ENCODE data around the gene CDH23.

Gene CDH23

DNA sequence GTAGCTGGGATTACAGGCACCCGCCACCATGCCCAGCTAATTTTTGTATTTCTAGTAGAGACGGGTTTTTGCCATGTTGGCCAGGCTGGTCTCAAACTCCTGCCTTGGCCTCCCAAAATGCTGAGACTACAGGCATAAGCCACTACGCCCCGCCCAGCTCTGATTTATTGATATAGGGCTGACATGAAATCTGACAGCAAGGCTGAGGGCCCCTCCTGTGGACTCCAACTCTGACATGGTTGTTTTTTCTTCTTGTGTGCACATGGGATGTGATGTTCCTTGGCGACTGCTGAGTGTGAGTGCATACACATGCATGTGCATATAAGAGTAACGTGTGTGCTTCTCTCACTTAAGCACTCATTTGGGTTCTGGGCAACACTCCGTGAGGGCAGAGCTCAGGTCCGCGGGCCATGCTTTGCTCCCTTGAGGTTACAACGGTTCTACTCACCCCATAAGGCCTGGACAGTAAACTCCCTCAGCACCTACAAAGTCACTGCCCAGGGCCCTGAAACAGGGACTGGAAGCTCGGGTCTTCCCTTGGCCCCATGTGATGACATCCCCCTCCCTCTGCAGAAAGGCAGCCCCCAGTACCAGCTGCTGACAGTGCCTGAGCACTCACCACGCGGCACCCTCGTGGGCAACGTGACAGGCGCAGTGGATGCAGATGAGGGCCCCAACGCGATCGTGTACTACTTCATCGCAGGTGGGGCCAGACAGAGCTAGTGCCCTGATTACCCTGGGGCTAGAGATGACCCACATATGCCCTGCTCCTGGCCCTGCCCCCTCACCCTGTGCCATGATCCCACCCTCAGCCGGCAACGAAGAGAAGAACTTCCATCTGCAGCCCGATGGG is 410.2 kb downstream of the CDH23 start:
- no peak for FAIRE-seq

DNA sequence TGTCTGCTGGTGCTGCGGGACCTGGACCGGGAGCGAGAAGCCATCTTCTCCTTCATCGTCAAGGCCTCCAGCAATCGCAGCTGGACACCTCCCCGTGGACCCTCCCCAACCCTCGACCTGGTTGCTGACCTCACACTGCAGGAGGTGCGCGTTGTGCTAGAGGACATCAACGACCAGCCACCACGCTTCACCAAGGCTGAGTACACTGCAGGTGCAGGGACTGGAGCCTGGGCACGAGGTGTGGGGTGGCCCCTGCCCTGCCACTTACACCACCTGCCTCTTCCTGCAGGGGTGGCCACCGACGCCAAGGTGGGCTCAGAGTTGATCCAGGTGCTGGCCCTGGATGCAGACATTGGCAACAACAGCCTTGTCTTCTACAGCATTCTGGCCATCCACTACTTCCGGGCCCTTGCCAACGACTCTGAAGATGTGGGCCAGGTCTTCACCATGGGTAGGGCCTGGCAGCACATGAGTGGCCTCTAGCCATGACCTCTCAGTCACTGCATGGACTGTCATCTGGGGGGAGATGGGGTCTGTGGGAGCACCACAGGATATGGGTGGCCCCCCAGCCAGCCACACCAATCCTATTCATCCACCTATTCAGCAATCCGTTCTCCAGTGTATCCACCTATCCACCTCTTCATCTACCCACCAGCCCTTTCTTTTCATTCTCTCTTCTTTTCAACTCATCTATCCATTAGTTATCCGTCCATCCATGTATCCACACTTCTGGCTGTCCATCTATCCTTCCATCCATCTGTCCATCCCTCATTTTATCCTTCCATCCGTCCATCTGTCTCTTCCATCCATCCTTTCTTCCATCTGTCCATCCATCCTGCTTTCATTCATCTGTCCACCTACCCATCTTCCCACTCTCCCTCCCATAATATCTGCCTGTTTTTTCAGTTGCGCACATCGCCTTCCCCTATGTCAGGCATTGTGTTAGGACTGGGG is 411.1 kb downstream of the CDH23 start:
- FAIRE-seq, result no peak

DNA sequence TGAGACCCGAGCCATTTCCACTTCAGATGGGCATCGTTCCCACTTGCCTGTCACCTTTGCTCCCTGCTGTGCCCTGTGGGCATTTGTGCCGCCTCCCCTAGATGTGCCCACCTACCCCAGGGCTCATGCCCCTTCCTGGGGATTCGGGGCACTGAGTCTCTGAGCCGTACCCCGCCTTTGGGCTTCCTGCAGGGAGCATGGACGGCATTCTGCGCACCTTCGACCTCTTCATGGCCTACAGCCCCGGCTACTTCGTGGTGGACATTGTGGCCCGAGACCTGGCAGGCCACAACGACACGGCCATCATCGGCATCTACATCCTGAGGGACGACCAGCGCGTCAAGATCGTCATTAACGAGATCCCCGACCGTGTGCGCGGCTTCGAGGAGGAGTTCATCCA is 412.9 kb downstream of the CDH23 start:
- no peak for FAIRE-seq

DNA sequence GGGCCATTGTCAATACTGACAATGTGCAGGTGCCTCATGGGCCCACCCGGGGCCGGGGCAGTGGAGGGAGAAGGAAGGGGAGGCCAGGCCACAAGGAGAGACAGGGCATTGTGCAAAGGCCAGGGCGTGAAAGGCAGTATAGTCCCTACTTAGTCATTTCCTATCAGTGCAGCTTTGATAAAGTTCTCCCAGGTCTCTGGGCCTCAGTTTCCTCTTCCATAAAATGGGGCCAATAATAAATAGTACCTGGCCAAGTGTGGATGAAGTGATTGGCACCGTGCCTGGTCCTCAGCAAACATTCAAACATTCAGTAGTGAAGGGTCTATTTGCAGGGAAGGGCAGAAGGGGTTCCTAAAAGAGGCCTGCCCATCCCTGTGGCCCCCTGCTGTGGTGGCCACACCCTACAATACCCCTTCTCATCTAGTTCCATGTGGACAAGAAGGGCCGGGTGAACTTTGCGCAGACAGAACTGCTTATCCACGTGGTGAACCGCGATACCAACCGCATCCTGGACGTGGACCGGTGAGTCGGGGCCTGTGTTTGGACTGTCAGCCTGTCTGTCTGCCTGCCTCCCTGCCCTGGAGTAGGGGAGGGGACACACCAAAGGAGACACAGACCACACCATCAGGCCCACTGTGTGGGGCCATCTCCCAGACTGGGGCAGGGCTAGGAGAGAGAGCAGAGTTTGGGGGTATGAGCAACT is 413.5 kb downstream of the CDH23 start:
- no peak for FAIRE-seq

DNA sequence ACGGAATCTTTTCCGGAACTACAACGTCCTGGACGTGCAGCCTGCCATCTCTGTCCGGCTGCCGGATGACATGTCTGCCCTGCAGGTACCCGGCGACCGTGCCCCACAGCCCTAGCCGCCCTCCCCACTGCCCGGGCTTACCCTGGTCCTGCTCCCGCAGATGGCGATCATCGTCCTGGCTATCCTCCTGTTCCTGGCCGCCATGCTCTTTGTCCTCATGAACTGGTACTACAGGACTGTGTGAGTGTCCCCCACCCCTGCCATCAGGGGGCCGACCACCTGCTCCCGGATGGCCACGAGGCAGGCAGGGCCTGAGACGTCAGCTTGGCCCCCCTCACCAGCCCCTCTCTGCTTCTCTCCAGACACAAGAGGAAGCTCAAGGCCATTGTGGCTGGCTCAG is 414.6 kb downstream of the CDH23 start:
- FAIRE-seq, result no peak

DNA sequence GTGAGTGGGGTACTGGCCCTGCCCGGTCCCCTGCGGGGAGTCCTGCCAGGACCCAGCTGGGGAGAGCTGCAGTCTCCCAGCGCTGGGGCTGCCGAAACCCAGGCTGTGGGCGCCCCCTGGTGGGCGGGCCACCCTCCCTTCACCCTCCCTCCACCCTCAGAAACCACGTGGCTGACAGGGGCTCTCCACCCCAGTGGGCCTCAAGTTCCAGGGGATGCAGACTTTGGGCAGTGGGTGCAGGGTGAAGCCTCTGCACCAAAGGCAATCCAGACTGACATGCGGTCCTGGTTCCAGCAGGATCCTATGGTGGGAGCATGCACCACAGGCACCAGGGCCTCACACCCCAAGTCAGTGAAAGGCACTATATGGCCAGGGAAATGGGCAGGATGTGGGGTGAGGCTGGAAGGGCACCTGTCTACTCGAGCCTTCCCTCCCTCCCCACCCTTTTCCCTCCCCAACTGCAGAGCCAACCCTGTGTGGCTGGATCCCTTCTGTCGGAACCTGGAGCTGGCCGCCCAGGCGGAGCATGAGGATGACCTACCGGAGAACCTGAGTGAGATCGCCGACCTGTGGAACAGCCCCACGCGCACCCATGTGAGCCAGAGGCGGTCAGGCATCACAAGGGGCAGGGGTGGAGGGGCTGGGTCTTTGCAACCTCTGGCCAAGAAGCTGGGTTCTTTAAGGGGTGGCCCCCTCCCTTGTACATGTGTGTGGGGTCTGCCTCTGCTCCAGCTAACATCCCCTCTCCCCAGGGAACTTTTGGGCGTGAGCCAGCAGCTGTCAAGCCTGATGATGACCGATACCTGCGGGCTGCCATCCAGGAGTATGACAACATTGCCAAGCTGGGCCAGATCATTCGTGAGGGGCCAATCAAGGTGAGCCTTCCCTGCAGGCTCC is 415.5 kb downstream of the CDH23 start:
- no peak for FAIRE-seq

DNA sequence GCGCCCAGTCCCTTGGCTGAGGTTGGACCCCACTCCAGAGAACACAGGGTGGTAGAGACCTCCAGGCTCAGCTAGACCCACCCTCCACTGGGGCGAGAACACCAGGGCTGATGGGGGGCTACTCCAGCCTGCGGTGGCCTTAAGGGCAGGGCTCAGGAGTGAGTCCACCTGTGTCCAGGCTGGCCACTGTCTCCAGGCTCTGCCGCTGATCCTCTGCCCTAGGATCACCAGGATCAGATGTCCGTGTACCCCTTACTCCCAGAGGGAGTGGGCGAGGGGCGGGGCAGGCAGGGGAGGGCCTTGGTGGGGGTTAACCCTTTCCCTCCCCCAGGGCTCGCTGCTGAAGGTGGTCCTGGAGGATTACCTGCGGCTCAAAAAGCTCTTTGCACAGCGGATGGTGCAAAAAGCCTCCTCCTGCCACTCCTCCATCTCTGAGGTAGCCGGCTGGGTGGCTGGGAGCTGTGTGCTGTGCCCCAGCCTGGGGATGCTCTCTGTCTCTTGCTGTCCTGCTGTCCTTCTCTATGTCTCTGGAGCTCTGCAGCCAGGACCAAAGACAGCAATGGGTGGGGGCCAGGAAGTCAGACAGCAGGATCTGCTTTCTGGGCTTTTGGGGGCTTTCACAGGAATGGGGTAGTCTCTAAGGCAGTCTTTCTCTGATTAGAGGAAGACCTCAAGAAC is 416.3 kb downstream of the CDH23 start:
- no peak for FAIRE-seq

DNA sequence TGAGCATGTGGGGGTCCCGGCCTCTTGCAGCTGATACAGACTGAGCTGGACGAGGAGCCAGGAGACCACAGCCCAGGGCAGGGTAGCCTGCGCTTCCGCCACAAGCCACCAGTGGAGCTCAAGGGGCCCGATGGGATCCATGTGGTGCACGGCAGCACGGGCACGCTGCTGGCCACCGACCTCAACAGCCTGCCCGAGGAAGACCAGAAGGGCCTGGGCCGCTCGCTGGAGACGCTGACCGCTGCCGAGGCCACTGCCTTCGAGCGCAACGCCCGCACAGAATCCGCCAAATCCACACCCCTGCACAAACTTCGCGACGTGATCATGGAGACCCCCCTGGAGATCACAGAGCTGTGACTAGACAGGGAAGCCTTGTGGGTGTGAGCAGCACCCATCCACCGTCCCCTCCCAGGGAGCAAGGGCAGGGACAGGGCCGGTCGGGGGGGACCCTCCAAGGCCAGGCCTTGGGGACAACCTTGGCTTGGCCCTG is 418.2 kb downstream of the CDH23 start:
- FAIRE-seq, result no peak

DNA sequence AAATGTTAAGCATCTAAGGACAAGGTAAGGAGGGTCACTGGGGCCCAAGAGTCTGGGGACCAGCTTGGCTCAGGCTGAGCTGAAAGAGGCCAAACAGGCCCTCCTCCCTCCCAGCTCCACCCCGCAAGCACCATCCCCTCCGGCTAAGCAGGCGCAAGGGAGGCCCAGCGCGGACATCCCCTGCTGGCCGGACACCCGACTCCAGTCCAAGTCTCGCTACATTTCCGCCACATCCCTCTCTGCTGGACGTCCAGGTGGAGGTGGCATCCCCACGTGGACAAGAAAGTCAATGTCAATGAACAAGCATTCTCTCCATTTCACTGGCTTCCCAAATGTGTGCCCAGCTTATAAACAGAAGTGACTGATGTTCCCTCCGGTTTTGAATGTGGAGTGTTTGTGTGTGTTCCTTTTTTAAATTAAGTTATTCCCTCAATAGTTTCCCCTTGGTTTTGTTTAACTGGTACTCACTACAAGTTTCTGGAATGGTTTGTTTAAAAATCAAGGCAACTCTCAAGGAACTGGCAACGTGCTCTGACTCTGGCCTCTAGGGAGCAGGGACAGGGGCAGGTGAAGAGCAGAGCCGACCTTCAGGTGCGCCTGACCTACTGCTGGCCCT is 418.9 kb downstream of the CDH23 start:
- FAIRE-seq, result no peak

DNA sequence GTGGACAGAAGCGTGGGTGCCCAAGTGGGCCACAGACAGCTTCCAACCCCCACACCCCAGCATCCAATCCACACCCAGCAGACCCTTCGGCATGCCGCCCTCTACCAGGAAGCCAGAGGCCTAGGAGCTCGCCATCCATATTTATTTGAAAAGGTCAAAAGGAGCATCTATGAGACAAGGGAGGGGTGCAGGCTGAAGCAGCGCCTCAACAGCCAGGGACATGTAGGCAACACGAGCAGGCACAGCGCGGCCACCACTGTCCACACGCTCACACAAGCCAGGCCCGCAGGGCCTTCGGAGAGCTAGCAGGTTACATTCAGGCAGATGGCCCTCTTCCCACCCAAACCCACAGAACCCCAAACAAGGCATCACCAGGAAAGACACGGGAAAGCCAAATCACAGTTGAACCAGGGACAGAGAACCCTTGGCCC is 419.7 kb downstream of the CDH23 start:
- no peak for FAIRE-seq

DNA sequence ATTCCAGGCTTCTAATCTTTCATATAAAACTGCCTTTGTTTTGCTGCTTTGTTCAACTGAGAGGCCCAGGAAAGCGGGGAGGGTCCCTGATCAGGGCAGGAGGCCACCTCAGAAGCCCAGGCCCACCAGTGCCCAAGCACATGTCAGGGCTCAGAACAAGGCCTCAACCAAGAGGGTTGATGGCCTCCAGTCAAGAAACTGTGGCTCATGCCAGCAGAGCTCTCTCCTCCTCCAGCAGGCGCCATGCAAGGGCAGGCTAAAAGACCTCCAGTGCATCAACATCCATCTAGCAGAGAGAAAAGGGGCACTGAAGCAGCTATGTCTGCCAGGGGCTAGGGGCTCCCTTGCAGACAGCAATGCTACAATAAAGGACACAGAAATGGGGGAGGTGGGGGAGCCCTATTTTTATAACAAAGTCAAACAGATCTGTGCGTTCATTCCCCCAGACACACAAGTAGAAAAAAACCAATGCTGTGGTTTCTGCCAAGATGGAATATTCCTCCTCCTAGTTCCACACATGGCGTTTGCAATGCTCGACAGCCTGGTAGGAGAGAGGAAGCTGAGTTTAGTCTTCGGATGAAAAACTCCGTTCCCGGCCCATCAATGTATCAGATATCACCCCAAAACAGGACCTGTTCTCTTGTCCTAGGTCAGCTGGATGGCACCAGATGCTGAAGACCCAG is 420.4 kb downstream of the CDH23 start:
- no peak for FAIRE-seq

DNA sequence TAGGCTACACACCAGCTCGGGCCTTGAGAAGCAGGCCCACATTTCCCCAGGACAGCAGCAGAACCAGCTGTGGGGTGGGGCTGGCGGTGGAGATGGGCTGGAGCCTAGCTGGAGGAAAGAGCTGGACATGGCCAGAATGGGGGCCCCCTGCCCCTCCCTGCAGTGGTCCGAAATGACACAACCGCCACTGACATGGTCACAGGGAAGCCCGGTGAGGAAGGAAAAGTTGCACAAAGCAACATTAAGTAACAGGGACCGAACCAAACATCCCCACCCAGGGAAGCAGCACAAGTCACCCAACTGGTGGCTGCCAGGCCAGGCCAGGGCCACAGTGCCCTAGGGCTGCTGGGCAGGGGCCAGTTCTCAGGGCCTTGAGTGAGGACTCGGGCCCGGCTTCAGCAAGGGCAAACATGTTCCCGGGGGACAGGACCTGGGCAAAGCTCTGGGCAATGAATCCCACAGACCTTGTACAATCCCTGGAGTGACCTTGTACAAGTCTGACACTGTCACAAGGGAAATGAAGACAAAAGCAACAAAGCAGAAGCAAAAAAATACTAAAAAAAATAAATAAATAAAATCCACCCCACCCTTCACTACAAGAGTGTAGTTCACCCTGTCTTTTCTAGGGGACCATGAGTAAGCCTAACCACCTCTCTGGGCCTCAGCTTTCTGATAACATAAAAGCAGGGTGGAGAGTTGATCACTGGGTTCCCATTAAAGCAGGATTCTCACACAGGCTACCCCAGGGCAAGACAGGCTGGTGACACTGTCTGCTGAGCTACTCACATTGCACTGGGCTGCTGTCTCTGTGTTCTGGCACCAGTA is 421.3 kb downstream of the CDH23 start:
- FAIRE-seq, result no peak

DNA sequence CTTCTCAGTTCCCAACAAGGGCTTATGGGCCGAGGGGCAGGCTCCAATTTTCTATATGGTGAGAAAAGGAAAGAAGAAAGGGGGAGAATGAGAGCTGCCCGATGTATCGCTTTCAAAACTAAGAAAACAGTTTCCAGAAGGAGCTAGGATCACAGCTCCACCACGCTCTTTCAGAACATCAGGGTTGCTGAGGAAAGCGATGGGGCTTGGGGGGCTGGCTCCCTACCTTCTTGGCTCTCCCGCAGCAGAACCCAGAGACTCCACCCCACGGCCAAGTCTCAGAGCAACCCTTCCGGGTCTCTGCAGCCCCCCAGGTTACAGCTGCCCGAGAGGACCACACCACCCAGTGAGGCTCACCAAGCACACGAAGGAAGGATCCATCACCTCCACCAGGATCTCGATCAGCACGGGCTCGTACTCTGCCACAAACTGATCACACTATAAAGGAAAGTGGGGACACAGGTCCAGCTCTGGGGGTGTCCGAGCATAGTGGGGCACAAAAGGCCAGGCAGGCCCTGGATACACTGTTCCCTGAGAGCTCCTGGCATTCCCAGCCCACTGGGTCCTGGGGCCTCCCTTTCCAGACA is 422.0 kb downstream of the CDH23 start:
- no peak for FAIRE-seq

DNA sequence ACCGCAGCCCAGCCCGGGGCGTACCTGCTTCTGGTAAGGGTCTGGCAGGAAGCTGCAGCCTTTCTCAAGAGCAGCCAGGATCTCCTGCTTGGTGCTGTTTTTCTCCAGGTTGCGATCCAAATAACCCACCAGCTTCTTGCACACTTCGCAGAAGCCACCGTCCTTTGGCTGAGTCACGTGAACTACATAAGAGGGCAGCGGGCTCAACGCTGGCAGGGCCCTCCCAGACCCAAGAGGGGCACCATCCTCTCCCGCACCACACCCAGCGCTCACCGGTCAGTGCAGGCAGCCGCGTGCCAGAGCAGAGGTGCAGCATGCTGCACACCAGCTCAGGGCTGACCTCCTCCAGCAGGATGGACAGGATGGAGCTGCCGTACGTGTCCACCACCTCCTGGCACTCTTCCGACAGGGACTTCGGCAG is 422.7 kb downstream of the CDH23 start:
- FAIRE-seq, result no peak

DNA sequence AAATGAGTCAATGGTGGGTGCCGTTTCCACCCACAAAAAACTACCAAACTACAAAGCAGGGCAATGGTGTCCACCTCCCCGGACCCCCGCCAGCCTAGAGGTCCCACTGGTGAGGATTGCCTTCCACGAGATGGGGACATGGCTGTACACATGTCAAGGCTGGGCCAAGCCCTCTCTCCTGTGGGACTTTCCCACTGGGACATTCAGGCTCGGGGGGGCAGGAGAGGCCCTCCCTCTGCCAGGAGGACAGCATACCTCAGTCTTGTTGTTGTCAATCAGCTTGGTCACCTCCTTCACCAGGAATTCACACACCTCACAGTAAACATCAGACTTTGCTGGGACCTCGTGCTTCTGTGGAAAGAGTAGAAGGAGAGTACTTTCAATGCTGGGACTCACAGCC is 423.3 kb downstream of the CDH23 start:
- no peak for FAIRE-seq

DNA sequence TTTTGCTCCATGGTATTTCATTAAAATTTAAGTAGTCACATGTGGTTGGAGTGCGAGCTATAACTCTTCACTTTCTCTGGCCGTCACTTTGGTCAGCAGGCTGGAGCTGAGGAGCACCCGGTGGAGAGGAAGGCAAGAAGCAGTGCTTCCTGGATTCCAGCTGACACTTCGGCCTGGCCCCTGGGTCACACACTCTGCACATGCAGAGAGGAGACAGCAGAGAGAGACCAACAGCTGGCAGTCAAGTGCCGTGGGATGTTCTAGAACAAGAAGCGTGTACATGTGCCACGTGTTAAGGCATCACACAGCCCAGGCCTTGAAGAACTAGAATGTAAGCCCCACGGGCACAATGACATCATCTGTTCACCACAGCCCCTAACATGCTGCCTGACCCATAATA is 424.2 kb downstream of the CDH23 start:
- FAIRE-seq, result no peak

DNA sequence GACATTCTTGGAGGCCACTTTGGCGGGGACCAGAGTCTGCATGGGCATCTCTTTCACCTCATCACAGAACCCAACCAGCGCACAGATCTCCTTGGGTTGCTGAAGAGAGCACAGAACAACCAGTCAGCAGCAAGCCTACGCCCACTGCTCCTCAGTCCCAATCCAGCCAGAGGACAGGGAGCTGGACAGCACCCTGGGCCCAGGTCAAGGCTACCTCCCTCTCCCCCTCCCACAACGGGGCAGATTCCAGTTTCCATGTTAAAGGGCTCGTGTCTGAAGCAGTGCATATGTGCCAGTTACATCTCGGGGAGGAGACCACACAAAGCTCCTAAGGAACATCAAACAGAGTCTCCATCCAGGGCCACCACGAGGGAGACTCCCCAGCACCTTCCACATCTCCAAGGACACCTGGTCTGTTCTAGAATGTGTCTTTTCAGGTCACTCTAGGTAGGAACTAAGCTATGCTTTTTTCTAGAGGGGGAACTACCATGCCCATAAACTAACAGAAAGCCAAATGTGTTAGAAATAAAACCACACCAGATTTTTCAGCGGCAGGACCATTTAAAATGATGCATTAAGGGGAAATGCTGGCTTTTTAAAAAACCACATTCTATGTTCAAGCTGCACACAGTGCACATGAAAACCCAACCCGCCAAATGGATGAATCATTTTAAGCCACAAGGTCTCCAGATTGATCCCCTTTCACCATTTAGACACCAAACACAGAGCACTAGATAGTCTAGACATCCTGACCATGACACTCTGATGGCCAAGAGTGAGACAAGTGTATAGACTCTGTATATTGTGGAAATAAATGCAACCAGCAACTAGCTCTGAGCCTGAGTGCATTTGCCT is 425.4 kb downstream of the CDH23 start:
- FAIRE-seq, result no peak

DNA sequence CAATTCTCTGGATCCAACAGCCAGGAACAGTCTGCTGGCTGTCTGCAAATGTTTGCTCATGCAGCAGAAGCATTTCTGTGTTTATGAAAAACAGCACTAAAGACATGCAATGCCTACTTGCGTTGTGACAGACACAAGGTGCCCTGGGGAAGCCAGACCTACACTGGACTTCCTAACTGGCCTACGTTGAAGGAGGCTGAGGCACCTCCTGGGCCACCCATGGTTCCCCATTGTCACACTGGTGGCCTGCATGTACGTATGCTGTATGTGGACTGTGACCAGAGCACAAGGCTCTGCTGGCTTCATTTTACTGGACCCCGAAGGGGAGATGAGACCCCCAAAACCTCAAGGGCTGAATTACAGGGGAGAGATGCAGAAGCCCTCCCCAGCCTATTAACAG is 426.6 kb downstream of the CDH23 start:
- FAIRE-seq, result no peak
